ENCODE results near the gene CDKN2D.

The CDKN2D gene

GRCh38 chr19:10568826-10569651, at the start of gene CDKN2D:
TSS of gene CDKN2D (minus strand) at chr19:10568979. CDS start at chr19:10568653, 326 bp downstream.
- TF ChIP-seq, protein P1, sequence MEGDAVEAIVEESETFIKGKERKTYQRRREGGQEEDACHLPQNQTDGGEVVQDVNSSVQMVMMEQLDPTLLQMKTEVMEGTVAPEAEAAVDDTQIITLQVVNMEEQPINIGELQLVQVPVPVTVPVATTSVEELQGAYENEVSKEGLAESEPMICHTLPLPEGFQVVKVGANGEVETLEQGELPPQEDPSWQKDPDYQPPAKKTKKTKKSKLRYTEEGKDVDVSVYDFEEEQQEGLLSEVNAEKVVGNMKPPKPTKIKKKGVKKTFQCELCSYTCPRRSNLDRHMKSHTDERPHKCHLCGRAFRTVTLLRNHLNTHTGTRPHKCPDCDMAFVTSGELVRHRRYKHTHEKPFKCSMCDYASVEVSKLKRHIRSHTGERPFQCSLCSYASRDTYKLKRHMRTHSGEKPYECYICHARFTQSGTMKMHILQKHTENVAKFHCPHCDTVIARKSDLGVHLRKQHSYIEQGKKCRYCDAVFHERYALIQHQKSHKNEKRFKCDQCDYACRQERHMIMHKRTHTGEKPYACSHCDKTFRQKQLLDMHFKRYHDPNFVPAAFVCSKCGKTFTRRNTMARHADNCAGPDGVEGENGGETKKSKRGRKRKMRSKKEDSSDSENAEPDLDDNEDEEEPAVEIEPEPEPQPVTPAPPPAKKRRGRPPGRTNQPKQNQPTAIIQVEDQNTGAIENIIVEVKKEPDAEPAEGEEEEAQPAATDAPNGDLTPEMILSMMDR (IDR thresholded peaks at IDR 0.05): peak; percentile 36
- DNase-seq (ENCODE audit: low spot score): peak; percentile 100
- H3K4me3 ChIP-seq: peak within 1 kb of the TSS; percentile 94
- H3K27ac ChIP-seq: peak within 1 kb of the TSS; percentile 88 to 94

DNA sequence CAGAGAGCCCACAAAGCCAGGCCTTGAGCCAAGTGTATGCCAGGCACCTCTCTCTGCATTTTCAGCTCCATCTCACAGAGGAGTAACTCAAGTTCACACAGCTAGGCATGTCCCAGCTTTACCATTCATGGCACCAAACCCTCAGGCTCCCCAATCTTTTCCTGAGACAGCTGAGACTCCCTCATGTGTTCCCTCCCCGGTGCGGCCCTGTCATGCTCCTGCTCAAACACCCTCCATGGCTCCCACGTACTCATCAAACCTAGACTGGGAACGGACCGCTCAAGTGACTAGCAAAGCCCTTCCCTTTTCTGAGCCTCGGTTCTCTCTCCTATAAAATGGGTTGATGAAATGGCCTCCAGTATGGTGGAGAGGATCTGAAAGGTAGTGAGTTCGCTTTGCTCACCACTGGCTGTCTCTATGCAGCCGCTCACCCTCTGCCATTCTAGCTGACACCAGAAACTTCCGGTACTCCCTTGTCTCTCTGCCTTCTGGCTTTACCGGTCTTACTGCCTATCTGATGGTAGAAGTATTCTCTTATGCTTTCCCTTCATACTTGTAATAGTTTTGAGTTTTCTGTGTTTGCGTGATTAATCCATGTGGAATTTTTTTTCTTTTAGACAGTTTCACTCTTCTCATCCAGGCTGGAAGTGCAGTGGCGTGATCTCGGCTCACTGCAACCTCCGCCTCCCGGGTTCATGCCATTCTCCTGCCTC, 48.8 kb upstream of the CDKN2D start:
- no peak overlapping the region for H3K4me3 ChIP-seq
- peak overlapping the region in 1 of 2 donors; percentile 60 for H3K27ac ChIP-seq
- TF ChIP-seq, protein P1 (IDR thresholded peaks at IDR 0.05): no peak
- no peak for DNase-seq (ENCODE audit: low spot score)

DNA sequence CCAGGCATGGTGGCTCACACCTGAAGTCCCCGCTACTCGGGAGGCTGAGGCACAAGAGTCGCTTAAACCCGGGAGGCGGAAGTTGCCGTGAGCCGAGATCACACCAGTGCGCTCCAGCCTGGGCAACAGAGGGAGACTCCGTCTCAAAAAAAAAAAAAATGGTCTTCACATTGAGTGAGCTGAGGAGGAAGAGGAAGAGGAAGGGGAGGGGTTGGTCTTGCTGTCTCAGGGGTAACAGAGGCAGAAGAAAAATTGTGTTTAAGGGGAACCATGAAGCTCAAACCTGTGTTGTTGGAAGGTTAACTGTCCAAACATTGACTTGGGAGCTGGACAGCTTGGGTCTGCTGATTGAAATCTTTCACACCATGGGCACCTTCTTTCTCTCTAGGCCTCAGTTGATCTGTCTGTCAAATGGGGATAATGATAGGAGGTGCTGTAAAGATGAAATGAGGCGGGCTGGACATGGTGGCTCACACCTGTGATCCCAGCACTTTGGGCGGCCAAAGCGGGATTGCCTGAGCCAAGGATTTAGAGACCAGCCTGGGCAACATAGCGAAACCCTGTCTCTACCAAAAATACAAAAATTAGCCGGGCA, 46.7 kb upstream of the CDKN2D start:
- DNase-seq (ENCODE audit: low spot score): no peak
- Histone ChIP-seq H3K27ac (peak overlapping the region in 1 of 2 donors; percentile 35), H3K4me3 (no peak overlapping the region)
- TF ChIP-seq, protein P1 (IDR thresholded peaks at IDR 0.05): no peak

- TF ChIP-seq, protein P1 (IDR thresholded peaks at IDR 0.05): no peak
- Histone ChIP-seq H3K27ac (peak overlapping the region; percentile 66 to 89), H3K4me3 (peak overlapping the region; percentile 41)
- DNase-seq (ENCODE audit: low spot score): peak; percentile 92
These were observed 43.8 kb upstream of the CDKN2D start for GRCh38 chr19:10612499-10613119.

DNA sequence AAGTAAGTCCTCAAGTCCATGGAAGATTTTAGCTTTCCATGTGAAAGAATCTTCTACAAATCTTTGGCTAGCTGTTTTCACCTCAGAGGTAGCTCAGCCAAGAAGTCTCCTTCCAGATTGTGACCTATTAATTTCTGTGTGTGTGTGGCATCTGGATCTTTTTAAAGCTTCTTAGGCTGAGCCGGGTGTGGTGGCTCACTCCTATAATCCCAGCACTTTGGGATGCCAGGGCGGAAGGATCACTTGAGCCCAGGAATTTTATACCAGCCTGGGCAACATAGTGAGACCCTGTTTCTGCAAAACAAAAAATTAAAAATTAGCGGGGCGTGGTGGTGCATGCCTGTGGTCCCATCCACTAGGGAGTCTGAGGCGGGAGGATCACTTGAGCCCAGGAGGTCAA, 43.1 kb upstream of the CDKN2D start:
- Histone ChIP-seq H3K27ac (peak overlapping the region; percentile 66 to 89), H3K4me3 (no peak overlapping the region)
- TF ChIP-seq, protein P1 (IDR thresholded peaks at IDR 0.05): no peak
- DNase-seq (ENCODE audit: low spot score): no peak

DNA sequence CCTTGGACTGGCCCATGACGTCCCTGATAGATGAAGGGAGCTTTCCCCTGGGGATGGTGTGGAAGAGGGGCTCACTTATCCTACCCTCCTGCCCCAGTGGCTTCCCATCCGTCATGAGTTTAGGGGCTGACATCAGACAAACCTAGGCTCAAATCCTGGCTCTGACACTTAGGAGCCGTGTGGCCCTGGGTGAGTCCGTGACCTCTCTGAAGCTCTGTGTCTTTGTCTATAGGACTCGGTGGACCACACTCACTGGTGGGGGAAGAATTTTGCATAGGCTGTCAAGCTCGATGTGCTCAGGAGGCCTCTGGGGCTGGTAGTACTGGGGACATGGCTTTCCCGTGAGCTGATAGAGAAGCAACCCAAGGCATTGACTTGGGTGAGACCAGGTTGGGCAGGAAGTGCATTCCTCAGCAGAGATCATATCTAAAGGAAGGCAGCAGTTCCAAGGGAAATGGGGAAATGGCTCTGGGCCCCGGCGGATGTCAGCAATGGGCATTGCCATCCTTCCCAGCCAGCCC, 35.7 kb upstream of the CDKN2D start:
- peak overlapping the region; percentile 89 for H3K4me3 ChIP-seq

More for the DNA sequence above, 35.7 kb upstream of the CDKN2D start:
- no peak for DNase-seq (ENCODE audit: low spot score)
- TF ChIP-seq, protein P1 (IDR thresholded peaks at IDR 0.05): no peak
- peak overlapping the region; percentile 93 to 100 for H3K27ac ChIP-seq
